Fibroblast of lung (primary cell): ENCODE results near the gene ZNF77. TPM values are rescaled to one million over a fixed set of nuclear protein-coding genes. Genes with fewer than 3 reads are reported as not detected.
A peak's percentile ranks its signal among the peaks of the same experiment; 100 is the strongest.

Source experiments
- DNase-seq, 2 donors: peaks; one replicate each; pipeline versions ENCODE4 v3.0.0 to v3.0.0-alpha.2; 2010; ENCODE audit warnings: low read depth in 2 of 2
- H2AFZ ChIP-seq: 2 replicates; pipeline ENCODE4 v1.5.1; 2012; ENCODE audit warnings: low read length, control low read depth, inconsistent platforms
- H3K27ac ChIP-seq: 2 replicates; pipeline ENCODE4 v1.5.1; 2011; ENCODE audit warnings: low read length, control low read depth; ENCODE audit not compliant: insufficient read depth
- H3K27me3 ChIP-seq: 2 replicates; pipeline ENCODE4 v1.5.1; 2011; ENCODE audit warnings: mild to moderate bottlenecking, low read length; ENCODE audit not compliant: control insufficient read depth, insufficient read depth
- H3K36me3 ChIP-seq: 2 replicates; pipeline ENCODE4 v1.5.1; 2011; ENCODE audit warnings: low read length; ENCODE audit not compliant: control insufficient read depth, insufficient read depth
- H3K4me1 ChIP-seq: 2 replicates; pipeline ENCODE4 v1.5.1; 2011; ENCODE audit warnings: low read length; ENCODE audit not compliant: control insufficient read depth, insufficient read depth; ENCODE audit errors: extremely low read depth
- H3K4me2 ChIP-seq: 2 replicates; pipeline ENCODE4 v1.5.1; 2011; ENCODE audit warnings: low read length, control low read depth; ENCODE audit not compliant: insufficient read depth; ENCODE audit errors: extremely low read depth
- H3K4me3 ChIP-seq, 4 experiments: fragments of 200-600 bp in 1 of 4; sonication (generic) in 1 of 4; replicated peaks in 1 of 4; 2 replicates each; pipeline ENCODE4 v1.5.1; 2011 to 2016; ENCODE audit warnings: low read length in 4 of 4, low read depth in 3 of 4, mild to moderate bottlenecking in 3 of 4, control low read depth in 2 of 4, inconsistent platforms in 1 of 4, mixed read lengths in 1 of 4; ENCODE audit not compliant: insufficient read depth in 1 of 4; ENCODE audit errors: control extremely low read depth in 1 of 4
- H3K79me2 ChIP-seq: 2 replicates; pipeline ENCODE4 v1.5.1; 2012; ENCODE audit warnings: mild to moderate bottlenecking, low read length, inconsistent platforms; ENCODE audit not compliant: control insufficient read depth, insufficient read depth
- H3K9ac ChIP-seq: 2 replicates; pipeline ENCODE4 v1.5.1; 2011; ENCODE audit warnings: mild to moderate bottlenecking, low read length, control low read depth; ENCODE audit not compliant: insufficient read depth
- H3K9me3 ChIP-seq: 2 replicates; pipeline ENCODE4 v1.5.1; 2012; ENCODE audit warnings: low read depth, low read length; ENCODE audit not compliant: control insufficient read depth, insufficient read depth
- H4K20me1 ChIP-seq: 2 replicates; pipeline ENCODE4 v1.5.1; 2011; ENCODE audit warnings: low read length; ENCODE audit not compliant: control insufficient read depth, insufficient read depth; ENCODE audit errors: extremely low read depth
- CTCF ChIP-seq, 2 donors: IDR thresholded peaks in 1 of 2; conservative IDR thresholded peaks in 1 of 2; 1 replicate in 1 of 2; 2 replicates in 1 of 2; pipeline ENCODE4 v1.5.1; 2011 to 2012; ENCODE audit warnings: low read length in 2 of 2, control low read depth in 1 of 2, inconsistent platforms in 1 of 2, low read depth in 1 of 2, mild to moderate bottlenecking in 1 of 2
- EZH2 ChIP-seq: IDR thresholded peaks from 2 replicates; pipeline ENCODE4 v1.5.1; 2012; ENCODE audit warnings: low read length, control low read depth, mild to moderate bottlenecking; ENCODE audit errors: missing control alignments
- polyA plus RNA-seq, 2 donors: library from polyadenylated mRNA; depleted of rRNA in 1 of 2; stranded (reverse) in 1 of 2; unstranded in 1 of 2; fragments of >200 nt; gene quantifications; 2 replicates each; pipeline ENCODE4 v1.2.1, GENCODE V29; 2011 to 2012; ENCODE audit warnings: missing spikeins in 1 of 2
- total RNA-seq: library from RNA; depleted of rRNA; stranded (reverse); fragments of >200 nt; gene quantifications from 2 replicates; pipeline ENCODE4 v1.2.1, GENCODE V29; 2014

The ZNF77 gene
- total and polyA plus RNA-seq, 2 donors (not counting 1 experiment from before 2014, with no cell fraction given), result 4.0 to 5.0 TPM

GRCh38 chr19:2986951-2987524, 42.3 kb upstream of the ZNF77 start:
- no peak overlapping the region for H2AFZ ChIP-seq
- peaks cover 11% of the 10 kb centered on the region for H3K4me1 ChIP-seq
- DNase-seq, result no peak
- no peak for TF ChIP-seq EZH2
- no peak for TF ChIP-seq CTCF (conservative IDR thresholded peaks at IDR 0.05 in 1 of 2, IDR thresholded peaks at IDR 0.05 in 1 of 2; ENCODE audit: low read depth in 1 of 2, low read length in 2 of 2)
- no peak overlapping the region for H3K9ac ChIP-seq
- no peak overlapping the region for H3K4me3 ChIP-seq
- H3K36me3 ChIP-seq, result no peaks in the 10 kb centered on the region
- no peak overlapping the region for H3K27ac ChIP-seq
- no peaks in the 10 kb centered on the region for H3K79me2 ChIP-seq
- peaks cover 1% of the 10 kb centered on the region for H4K20me1 ChIP-seq
- H3K4me2 ChIP-seq, result no peak overlapping the region
- H3K9me3 ChIP-seq, result no peaks in the 10 kb centered on the region
- peaks cover 7% of the 10 kb centered on the region for H3K27me3 ChIP-seq

GRCh38 chr19:2984215-2984528, 39.4 kb upstream of the ZNF77 start:
- H3K4me2 ChIP-seq, result peak overlapping the region; percentile 68

More at GRCh38 chr19:2984215-2984528, 39.4 kb upstream of the ZNF77 start:
- no peak for DNase-seq
- H3K4me1 ChIP-seq, result peaks cover 11% of the 10 kb centered on the region
- H3K4me3 ChIP-seq, result peak overlapping the region in 3 of 4 experiments; percentile 26 to 53 (median 31)
- H4K20me1 ChIP-seq, result no peaks in the 10 kb centered on the region
- no peaks in the 10 kb centered on the region for H3K36me3 ChIP-seq
- no peaks in the 10 kb centered on the region for H3K79me2 ChIP-seq
- no peak overlapping the region for H2AFZ ChIP-seq
- H3K27me3 ChIP-seq, result peaks cover 7% of the 10 kb centered on the region
- H3K9me3 ChIP-seq, result no peaks in the 10 kb centered on the region
- no peak for TF ChIP-seq EZH2
- TF ChIP-seq CTCF (conservative IDR thresholded peaks at IDR 0.05 in 1 of 2, IDR thresholded peaks at IDR 0.05 in 1 of 2; ENCODE audit: low read depth in 1 of 2, low read length in 2 of 2), result no peak
- H3K27ac ChIP-seq, result peak overlapping the region; percentile 78
- no peak overlapping the region for H3K9ac ChIP-seq
